GM18520 (cell line): ENCODE results near the gene C20orf202.
"Not testable (repeated sequence)": the region's sequence is repeated elsewhere in the genome, so short reads cannot be mapped to it uniquely, and the experiment has no call there.

ENCODE experiments used
- ATAC-seq: cut with Tn5 transposase; IDR thresholded peaks from one replicate; pipeline ENCODE4 v1.9.1; 2021; ENCODE audit not compliant: unreplicated experiment

The C20orf202 gene

GRCh38 chr20:1207293-1207878 is 4.1 kb downstream of the C20orf202 start:
- ATAC-seq, result no peak

GRCh38 chr20:1209447-1210387 is 6.5 kb downstream of the C20orf202 start:
- no peak for ATAC-seq

GRCh38 chr20:1210501-1210900 is 7.2 kb downstream of the C20orf202 start:
- no peak for ATAC-seq

GRCh38 chr20:1212023-1212422 is 8.8 kb downstream of the C20orf202 start:
- no peak for ATAC-seq

- peak; percentile 58 for ATAC-seq
These were observed 9.5 kb downstream of the C20orf202 start for GRCh38 chr20:1212607-1213396.

- ATAC-seq, result no peak
These were observed 11.6 kb downstream of the C20orf202 start for GRCh38 chr20:1214838-1215261.

- ATAC-seq, result no peak
These were observed 12.3 kb downstream of the C20orf202 start for GRCh38 chr20:1215386-1216170.

GRCh38 chr20:1216527-1217427 is 13.5 kb downstream of the C20orf202 start:
- ATAC-seq, result not testable (repeated sequence)

GRCh38 chr20:1222750-1223149 is 19.5 kb downstream of the C20orf202 start:
- ATAC-seq, result not testable (repeated sequence)

- no peak for ATAC-seq
These were observed 21.1 kb downstream of the C20orf202 start for GRCh38 chr20:1224205-1224890.

GRCh38 chr20:1225263-1225782 is 22.1 kb downstream of the C20orf202 start:
- ATAC-seq, result no peak

- no peak for ATAC-seq
These were observed 22.8 kb downstream of the C20orf202 start, which contains the start of gene RAD21L1 for GRCh38 chr20:1225783-1226654. RAD21L1 (plus strand) TSS chr20:1226044; CDS start chr20:1228454, 2,410 bp downstream.

- no peak for ATAC-seq
These were observed 26.3 kb downstream of the C20orf202 start for GRCh38 chr20:1229541-1229940.

GRCh38 chr20:1232286-1233111 is 29.2 kb downstream of the C20orf202 start:
- no peak for ATAC-seq

- no peak for ATAC-seq
These were observed 37.3 kb downstream of the C20orf202 start for GRCh38 chr20:1240549-1240948.

- no peak for ATAC-seq
These were observed 38.2 kb downstream of the C20orf202 start for GRCh38 chr20:1241456-1241855.

- no peak for ATAC-seq
These were observed 38.8 kb downstream of the C20orf202 start for GRCh38 chr20:1242099-1242498.
